HEK293T (cell line): ENCODE results near the gene PSTK.
A peak's percentile ranks its signal among the peaks of the same experiment; 100 is the strongest.

Source experiments
- CTCF ChIA-PET: fragments of 350-600 bp; formaldehyde crosslinking; extraction: SDS; loops from one replicate; lab custom pipeline; 2021; ENCODE audit warnings: antibody characterized with exemption, inconsistent platforms; lab: Yijun Ruan, JAX
- POLR2A ChIA-PET: fragments of 350-600 bp; formaldehyde crosslinking; extraction: SDS; loops from one replicate; lab custom pipeline; 2020; ENCODE audit warnings: antibody characterized with exemption, inconsistent platforms; lab: Yijun Ruan, JAX
- DNase-seq: peaks from one replicate; pipeline ENCODE4 v3.0.0; 2012; ENCODE audit warnings: mixed read lengths; ENCODE audit errors: extremely low spot score
- ARNT ChIP-seq: fragments of 450-650 bp; IDR thresholded peaks from 2 replicates; pipeline ENCODE4 v1.6.1; 2017; ENCODE audit warnings: mild to moderate bottlenecking
- BHLHE40 ChIP-seq: fragments of 450-650 bp; IDR thresholded peaks from 2 replicates; pipeline ENCODE4 v1.6.1; 2016; ENCODE audit warnings: mild to moderate bottlenecking, moderate library complexity, borderline replicate concordance
- CTBP1 ChIP-seq: fragments of 450-650 bp; IDR thresholded peaks from 2 replicates; pipeline ENCODE4 v1.6.1; 2016; ENCODE audit warnings: borderline replicate concordance
- ELF4 ChIP-seq: fragments of 450-650 bp; IDR thresholded peaks from 2 replicates; pipeline ENCODE4 v1.6.1; 2017; ENCODE audit warnings: antibody characterized with exemption
- FOXA1 ChIP-seq: fragments of 450-650 bp; IDR thresholded peaks from 2 replicates; pipeline ENCODE4 v1.6.1; 2016; ENCODE audit warnings: mild to moderate bottlenecking
- FOXK2 ChIP-seq: fragments of 450-650 bp; IDR thresholded peaks from 2 replicates; pipeline ENCODE4 v1.6.1; 2016; ENCODE audit warnings: mild to moderate bottlenecking
- FOXM1 ChIP-seq: fragments of 450-650 bp; IDR thresholded peaks from 2 replicates; pipeline ENCODE4 v1.6.1; 2017; ENCODE audit warnings: mild to moderate bottlenecking, borderline replicate concordance
- HDGF ChIP-seq: fragments of 450-650 bp; IDR thresholded peaks from 2 replicates; pipeline ENCODE4 v1.6.1; 2017; ENCODE audit warnings: antibody characterized with exemption, borderline replicate concordance
- L3MBTL2 ChIP-seq: fragments of 450-650 bp; conservative IDR thresholded peaks from 2 replicates; pipeline ENCODE4 v1.6.1; 2016; ENCODE audit warnings: mild to moderate bottlenecking
- LEF1 ChIP-seq: fragments of 450-650 bp; IDR thresholded peaks from 2 replicates; pipeline ENCODE4 v1.6.1; 2017; ENCODE audit warnings: mild to moderate bottlenecking, borderline replicate concordance
- NFRKB ChIP-seq: fragments of 450-650 bp; IDR thresholded peaks from 2 replicates; pipeline ENCODE4 v1.6.1; 2016; ENCODE audit warnings: mild to moderate bottlenecking, moderate library complexity
- PKNOX1 ChIP-seq: fragments of 450-650 bp; IDR thresholded peaks from 2 replicates; pipeline ENCODE4 v1.6.1; 2016
- SP1 ChIP-seq: fragments of 450-650 bp; IDR thresholded peaks from 2 replicates; pipeline ENCODE4 v1.6.1; 2017
- SUZ12 ChIP-seq: fragments of 450-650 bp; IDR thresholded peaks from 2 replicates; pipeline ENCODE4 v1.6.1; 2016; ENCODE audit warnings: mild to moderate bottlenecking
- TARDBP ChIP-seq: fragments of 450-650 bp; IDR thresholded peaks from 2 replicates; pipeline ENCODE4 v1.6.1; 2016
- ZNF384 ChIP-seq: fragments of 450-650 bp; IDR thresholded peaks from 2 replicates; pipeline ENCODE4 v1.6.1; 2016

The PSTK gene

DNA sequence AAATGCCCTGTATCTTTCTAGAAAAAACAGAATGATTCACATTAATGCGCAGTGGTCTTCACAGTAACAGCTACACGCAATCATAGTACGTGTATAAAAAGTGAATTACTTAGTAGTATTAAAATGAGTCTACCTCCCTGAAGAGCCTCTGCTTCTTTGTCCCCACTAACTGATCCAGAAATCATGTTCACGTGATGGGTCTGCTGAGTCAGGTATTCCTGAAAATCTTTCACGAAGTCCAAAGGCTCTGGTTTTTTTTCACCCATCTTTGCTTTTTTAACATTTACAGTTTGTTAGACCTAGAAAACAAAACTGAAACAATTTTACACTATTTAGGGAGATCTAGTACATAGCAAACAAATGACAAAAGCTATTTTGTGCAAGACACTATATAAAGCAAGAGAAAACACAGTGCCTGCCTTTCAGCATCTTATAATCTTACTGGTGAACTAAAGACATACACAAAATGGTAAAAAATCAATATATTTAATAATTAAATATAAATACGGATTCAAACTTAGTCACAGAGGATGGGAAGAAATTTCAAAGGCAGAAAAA, 18.2 kb downstream of the PSTK start:
- CTCF ChIA-PET: interaction anchor here (1.4 kb wide), 1 partner anchor 9 kb away, joined by 3 read pairs; no protein-coding TSS in a partner anchor
- no peak for DNase-seq
- POLR2A ChIA-PET: interaction anchor here (2.9 kb wide), 1 partner anchor 10 kb away, joined by 14 read pairs; the partner anchor contains the start of genes ACADSB and IKZF5
- TF ChIP-seq L3MBTL2: no peak
- no peak for TF ChIP-seq PKNOX1
- TF ChIP-seq ZNF384: no peak
- no peak for TF ChIP-seq CTBP1
- no peak for TF ChIP-seq ELF4
- no peak for TF ChIP-seq FOXM1
- TF ChIP-seq FOXK2: no peak
- no peak for TF ChIP-seq TARDBP
- TF ChIP-seq BHLHE40: no peak
- TF ChIP-seq HDGF: no peak
- no peak for TF ChIP-seq LEF1
- no peak for TF ChIP-seq FOXA1
- TF ChIP-seq NFRKB: no peak
- no peak for TF ChIP-seq ARNT
- no peak for TF ChIP-seq SP1
- TF ChIP-seq SUZ12: no peak

- ChIA-PET POLR2A (interaction anchor here (1.2 to 2.9 kb wide), 2 partner anchors 9 to 18 kb away, joined by 7 to 14 read pairs; partner anchors contain the start of genes ACADSB, IKZF5 and PSTK), CTCF (interaction anchor here (1.4 kb wide), 1 partner anchor 8 kb away, joined by 3 read pairs; no protein-coding TSS in a partner anchor)
- DNase-seq: no peak
- TF ChIP-seq ARNT (no peak), PKNOX1 (no peak), HDGF (no peak), LEF1 (no peak), SP1 (no peak), FOXK2 (no peak), CTBP1 (no peak), FOXM1 (no peak), NFRKB (no peak), ELF4 (no peak), L3MBTL2 (no peak), SUZ12 (no peak)
These were observed 18.7 kb downstream of the PSTK start for GRCh38 chr10:122998934-122999333.

DNA sequence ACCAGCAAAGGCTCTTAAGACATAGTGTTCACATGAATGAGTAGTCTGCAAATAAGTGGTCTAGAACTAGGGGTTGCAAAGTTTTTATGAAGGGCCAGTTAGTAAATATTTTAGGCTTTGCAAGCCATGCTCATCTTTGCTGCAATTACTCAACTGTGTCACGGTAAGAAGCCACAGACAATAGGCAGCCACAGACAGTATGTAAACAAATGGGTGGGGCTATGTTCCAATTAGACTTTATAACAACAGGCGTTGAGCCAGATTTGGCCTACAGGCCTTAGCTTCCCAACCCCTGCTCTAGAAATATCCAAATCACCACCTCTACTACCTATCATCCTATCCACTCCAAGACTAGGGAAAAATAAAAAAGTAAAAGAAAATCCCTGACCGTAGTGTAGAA, 19.1 kb downstream of the PSTK start:
- TF ChIP-seq FOXM1 (no peak), SP1 (no peak), FOXA1 (no peak), NFRKB (no peak), CTBP1 (no peak), BHLHE40 (no peak), PKNOX1 (no peak), ELF4 (no peak), LEF1 (no peak), L3MBTL2 (no peak)
- CTCF ChIA-PET: interaction anchor here (1.4 kb wide), 1 partner anchor 8 kb away, joined by 3 read pairs; no protein-coding TSS in a partner anchor
- no peak for DNase-seq
- POLR2A ChIA-PET: interaction anchor here (1.2 to 2.9 kb wide), 2 partner anchors 9 to 19 kb away, joined by 7 to 14 read pairs; partner anchors contain the start of genes ACADSB, IKZF5 and PSTK

DNA sequence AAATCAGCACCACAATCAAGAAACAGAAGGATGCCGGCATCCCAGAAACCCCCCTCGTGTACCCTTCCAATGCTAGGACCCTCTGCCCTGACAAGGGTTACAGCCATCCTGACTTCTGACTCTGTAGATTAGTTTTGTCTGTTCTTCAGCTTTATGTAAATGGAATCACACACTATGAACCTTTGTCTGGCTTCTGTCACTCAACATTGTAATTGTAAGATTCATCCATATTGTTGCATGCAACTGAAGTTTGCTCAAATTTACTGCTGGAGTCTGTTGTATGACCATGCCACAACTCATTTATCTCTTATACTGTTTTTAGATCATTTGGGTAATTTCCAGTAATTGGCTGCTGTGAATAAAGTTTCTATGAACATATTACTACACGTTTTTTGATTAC, 20.0 kb downstream of the PSTK start:
- ChIA-PET POLR2A (interaction anchor here (1.2 to 2.9 kb wide), 2 partner anchors 8 to 20 kb away, joined by 7 to 14 read pairs; partner anchors contain the start of genes ACADSB, IKZF5 and PSTK), CTCF (no interaction called here)

DNA sequence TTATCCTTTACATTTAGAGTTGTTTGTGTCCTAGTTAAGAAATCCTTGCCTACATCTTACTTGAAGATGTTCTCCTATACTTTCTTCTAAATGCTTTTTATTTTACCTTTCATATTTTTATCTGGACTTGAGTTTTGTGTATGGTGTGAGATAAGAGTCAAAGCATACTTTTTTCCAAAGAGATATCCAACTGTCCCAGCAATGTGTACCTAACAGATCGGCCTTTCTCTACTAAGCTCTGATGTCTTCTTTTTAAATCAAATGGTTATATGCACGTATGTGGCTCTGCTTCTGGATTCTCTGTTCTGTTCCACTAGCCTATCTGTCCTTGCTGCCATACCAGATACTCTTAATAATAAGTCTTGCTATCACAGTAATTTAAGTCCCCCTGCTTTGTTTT, 21.2 kb downstream of the PSTK start:
- TF ChIP-seq PKNOX1: no peak
- TF ChIP-seq BHLHE40: no peak
- TF ChIP-seq SP1: no peak
- no peak for TF ChIP-seq LEF1
- no peak for TF ChIP-seq FOXM1
- no peak for TF ChIP-seq ARNT
- TF ChIP-seq ZNF384: no peak
- TF ChIP-seq NFRKB: no peak
- TF ChIP-seq ELF4: no peak
- no peak for TF ChIP-seq FOXA1
- TF ChIP-seq HDGF: no peak
- no peak for TF ChIP-seq TARDBP
- TF ChIP-seq FOXK2: no peak
- no peak for TF ChIP-seq CTBP1
- TF ChIP-seq L3MBTL2: no peak
- no peak for TF ChIP-seq SUZ12
- ChIA-PET CTCF (no interaction called here), POLR2A (no interaction called here)
- no peak for DNase-seq

More for the DNA sequence above, 20.0 kb downstream of the PSTK start:
- DNase-seq: no peak
- no peak for TF ChIP-seq ARNT
- 0 out of 2 replicates have a peak, but pooled peaks have one; percentile 33 for TF ChIP-seq PKNOX1
